ENCODE data around the gene NIPAL1.

GRCh38 chr4:48030470-48030869 lies 13.9 kb downstream of the NIPAL1 start:
- TF ChIP-seq CTCF (IDR thresholded peaks at IDR 0.05; ENCODE audit: poor library complexity, severe bottlenecking), result no peak
- TF ChIP-seq SMC3 (conservative IDR thresholded peaks at IDR 0.05; ENCODE audit: poor library complexity), result no peak
- TF ChIP-seq EP300 (conservative IDR thresholded peaks at IDR 0.05; ENCODE audit: poor library complexity, severe bottlenecking), result no peak
- no peak for TF ChIP-seq RAD21 (conservative IDR thresholded peaks at IDR 0.05)
- TF ChIP-seq EZH2 (IDR thresholded peaks at IDR 0.05; ENCODE audit: borderline replicate concordance, insufficient read depth, low read length, poor library complexity, severe bottlenecking), result no peak
- TF ChIP-seq REST (IDR thresholded peaks at IDR 0.05; ENCODE audit: borderline replicate concordance), result no peak
- TF ChIP-seq POLR2AphosphoS5 (IDR thresholded peaks at IDR 0.05), result no peak

All from neural cell (in vitro differentiated cells).